Globus pallidus (tissue), 1 donor: ENCODE results near the gene CALML3.
"Not testable (repeated sequence)": the region's sequence is repeated elsewhere in the genome, so short reads cannot be mapped to it uniquely, and the experiment has no call there.

Source experiments
- DNase-seq: peaks from one replicate; pipeline ENCODE4 v3.0.0-alpha.2; 2015; ENCODE audit warnings: low spot score

The CALML3 gene

DNA sequence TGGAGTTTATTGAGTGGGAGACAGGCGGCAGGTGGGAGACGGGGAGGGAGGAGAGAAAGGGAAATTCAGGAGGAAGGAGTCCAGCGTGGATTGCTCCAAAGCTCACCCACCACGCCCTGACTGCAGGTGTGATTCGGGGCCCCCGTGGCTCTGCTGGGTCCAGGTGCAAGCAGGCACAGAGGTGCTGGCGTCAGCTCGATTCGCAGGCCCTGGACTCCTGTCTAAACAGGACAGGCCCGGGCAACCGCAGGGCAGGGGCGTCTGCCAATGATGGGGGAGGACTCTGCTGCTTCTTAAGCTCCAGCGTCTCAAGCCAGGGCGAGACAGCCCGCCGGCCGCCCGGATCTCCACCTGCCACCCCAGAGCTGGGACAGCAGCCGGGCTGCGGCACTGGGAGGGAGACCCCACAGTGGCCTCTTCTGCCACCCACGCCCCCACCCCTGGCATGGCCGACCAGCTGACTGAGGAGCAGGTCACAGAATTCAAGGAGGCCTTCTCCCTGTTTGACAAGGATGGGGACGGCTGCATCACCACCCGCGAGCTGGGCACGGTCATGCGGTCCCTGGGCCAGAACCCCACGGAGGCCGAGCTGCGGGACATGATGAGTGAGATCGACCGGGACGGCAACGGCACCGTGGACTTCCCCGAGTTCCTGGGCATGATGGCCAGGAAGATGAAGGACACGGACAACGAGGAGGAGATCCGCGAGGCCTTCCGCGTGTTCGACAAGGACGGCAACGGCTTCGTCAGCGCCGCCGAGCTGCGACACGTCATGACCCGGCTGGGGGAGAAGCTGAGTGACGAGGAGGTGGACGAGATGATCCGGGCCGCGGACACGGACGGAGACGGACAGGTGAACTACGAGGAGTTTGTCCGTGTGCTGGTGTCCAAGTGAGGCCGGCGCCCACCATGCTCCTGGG lies at the start of gene CALML3:
TSS of gene CALML3 (plus strand) at position 321 of the 920 bp plus-strand sequence. CDS start at position 446, 125 bp downstream.
- no peak for DNase-seq

DNA sequence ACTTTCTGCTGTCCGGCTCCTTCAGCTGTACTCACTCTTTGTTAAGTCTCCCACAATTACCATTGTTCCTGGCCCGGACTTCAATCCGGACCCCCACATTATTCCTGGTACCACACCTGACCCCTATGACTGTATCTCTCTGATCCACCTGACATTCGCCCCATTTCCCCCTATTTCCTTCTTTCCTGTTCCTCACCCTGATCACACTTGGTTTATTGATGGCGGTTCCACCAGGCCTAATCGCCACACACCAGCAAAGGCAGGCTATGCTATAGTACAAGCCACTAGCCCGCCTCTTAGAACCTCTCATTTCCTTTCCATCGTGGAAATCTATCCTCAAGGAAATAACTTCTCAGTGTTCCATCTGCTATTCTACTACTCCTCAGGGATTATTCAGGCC lies 49.7 kb upstream of the CALML3 start:
- not testable (repeated sequence) for DNase-seq

DNA sequence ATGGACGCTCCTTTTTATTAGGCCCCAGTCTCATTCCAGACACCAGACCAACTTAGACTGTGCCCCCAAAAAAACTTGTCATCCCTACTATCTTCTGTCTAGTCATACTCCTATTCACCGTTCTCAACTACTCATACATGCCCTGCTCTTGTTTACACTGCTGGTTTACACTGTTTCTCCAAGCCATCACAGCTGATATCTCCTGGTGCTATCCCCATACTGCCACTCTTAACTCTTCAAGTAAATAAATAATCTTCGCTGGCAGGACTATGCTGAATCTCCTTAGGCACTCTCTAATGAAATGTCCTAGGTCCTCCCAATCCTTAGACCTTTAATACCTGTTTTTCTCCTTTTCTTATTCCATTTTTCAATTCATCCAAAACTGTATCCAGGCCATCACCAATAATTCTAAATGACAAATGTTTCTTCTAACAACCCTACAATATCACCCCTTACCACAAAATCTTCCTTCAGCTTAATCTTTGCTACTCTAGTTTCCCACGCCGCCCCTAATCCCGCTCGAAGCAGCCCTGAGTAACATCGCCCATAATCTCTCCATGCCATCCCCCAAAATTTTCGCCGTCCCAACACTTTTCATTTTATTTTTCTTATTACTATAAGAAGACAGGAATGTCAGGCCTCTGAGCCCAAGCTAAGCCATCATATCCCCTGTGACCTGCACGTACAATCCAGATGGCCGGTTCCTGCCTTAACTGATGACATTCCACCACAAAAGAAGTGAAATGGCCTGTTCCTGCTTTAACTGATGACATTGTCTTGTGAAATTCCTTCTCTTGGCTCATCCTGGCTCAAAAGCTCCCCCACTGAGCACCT lies 48.6 kb upstream of the CALML3 start:
- DNase-seq, result not testable (repeated sequence)

DNA sequence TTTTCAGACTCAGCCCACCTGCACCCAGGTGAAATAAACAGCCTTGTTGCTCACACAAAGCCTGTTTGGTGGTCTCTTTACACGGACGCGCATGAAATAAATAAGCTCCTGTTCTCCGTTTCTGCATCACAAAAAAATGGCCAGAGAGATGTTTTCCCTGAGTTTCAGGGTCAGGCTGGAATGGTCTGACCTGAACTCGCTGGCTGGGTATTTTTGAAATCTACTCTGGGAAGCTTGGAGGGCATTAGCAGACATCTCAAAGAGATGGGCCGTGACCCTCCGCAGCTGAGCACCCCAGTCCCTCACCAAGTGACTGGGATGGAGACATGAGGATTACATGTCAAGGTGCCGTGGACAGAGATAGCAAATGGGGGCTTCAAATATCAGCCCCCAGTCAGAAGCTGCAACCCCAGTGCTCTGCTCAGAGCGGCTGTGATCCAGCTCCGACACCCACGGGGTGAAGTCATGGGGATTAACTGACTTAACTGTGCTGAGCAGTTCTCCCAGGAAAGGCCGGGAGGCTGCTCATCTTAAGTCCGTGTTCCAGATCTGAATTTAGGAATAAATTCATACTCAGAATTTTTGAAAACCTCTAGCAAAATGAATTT lies 47.7 kb upstream of the CALML3 start:
- DNase-seq, result no peak

DNA sequence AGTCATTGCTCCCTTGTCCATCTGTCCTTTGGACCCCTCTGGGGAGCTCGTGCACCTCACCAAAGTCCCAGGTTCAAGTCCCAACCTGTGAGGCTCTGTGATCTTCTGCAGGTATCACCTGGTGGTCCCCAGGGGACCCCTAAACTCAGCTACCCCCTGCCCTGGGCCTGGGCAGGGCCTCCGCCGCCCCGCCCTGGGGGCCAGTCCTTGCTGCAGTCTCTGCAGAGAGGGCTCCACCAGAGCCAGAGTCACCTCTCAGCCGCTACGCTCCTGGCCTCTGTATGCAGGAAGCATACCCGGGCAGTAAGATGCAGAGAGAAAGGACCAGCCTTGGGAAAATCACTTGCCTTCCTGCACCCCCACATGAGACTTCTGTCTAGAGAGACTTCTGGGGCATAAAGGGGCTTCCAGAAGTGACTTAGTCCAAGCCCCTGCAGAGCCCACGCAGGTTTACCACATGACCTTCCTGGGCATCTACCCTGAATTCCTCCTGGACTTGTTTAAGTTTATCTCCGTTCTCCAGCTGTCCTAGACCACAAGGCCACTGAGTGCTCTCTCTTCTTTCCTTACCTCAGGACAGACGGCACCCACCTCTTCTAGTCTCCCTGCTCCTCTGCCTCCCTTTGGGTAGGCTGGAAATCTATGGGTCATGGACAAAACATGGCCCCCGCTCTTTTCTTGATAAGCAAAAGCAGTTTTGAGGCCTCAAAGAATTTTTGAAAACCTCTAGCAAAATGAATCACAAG lies 46.6 kb upstream of the CALML3 start:
- DNase-seq, result no peak

DNA sequence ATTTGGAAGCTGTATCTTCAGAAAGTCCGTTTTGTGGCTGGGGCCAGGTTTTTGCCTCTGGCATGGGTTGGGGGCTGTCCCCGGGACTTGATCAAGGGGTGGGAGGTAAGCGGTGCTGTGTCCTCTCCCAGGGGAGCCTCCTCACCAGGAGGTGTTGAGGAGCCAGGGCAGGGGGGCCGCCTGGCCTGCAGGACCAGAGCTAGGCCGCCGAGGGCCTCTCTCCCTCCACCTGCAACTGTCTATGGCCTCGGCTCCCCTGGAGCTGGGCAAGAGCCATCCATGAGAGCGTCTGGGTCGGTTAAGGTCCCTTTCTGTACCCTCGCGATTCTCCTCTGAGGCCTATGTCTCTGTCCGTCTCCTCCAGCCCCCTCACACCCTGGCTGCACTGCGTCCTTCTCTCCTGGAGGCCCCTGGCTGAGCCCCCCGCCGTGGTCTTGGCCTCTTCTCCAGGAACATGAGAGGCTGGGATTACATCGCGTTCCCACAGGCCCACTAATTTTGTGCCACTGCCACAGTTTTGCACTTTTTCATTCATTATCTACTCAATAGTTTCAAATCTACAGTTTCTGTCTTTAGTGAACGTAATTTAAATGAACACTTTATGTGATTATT lies 46.0 kb upstream of the CALML3 start:
- no peak for DNase-seq

DNA sequence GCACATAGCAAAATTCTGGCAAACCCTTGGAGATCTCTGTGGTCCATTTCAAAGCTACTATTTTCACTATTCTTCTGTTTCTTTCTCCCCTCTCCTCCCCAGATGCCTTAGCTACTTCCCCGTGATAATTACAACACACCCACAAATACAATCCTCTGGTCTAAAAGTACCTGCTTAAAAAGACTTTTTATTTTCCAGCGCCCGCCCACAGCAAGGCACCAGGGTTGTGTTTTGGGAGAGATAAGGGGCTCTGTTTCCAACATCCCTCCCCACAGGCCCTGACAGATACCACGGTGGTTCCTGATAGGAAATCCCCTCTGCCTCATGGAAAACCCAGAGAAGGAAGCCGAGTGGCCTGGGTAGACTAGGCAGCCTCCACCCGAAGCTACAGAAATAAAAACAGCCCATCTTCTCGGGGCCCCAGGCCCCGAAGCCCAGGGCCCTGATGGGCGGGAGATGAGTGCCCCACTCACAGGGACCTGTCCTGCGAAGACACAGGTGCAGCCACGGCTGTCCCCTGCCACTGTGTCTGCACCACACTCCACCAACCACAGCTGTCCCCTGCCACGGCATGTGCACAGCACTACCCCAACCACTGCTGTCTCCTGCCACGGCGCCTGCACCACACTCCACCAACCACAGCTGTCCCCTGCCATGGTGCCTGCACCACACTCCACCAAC lies 45.1 kb upstream of the CALML3 start:
- no peak for DNase-seq

DNA sequence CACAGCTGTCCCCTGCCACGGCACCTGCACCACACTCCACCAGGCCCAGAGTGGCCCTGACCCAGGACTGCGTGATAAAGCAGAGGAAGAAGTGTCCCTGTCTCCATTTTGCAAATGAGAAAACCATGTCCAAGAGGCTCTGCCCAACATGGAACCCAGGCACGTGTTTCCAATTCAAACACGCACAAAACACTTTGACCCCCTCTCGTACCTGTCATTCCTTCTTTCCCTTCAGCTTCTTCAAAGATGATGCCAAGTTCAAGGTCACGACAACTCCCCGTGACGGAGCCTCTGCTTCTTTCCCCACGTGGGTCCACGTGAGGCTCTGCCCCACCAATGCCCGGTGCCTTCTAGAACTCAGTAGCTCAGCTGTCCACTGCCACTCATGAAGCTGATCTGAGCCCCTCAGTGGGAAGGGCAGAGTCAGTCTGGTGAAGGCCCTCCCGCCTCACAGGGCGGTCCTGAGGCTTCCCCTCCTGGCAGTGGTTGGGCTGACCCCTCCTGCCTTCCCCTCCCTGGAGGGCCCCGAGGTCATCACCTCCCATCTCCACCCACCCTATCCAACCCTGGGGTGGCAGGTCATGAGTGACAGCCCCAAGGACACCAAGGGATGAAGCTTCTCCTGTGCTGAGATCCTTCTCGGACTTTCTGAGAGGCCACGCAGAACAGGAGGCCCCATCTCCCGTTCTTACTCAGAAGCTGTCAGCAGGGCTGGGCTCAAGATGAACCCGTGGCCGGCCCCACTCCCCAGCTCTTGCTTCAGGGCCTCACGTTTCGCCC lies 44.4 kb upstream of the CALML3 start:
- DNase-seq, result no peak

DNA sequence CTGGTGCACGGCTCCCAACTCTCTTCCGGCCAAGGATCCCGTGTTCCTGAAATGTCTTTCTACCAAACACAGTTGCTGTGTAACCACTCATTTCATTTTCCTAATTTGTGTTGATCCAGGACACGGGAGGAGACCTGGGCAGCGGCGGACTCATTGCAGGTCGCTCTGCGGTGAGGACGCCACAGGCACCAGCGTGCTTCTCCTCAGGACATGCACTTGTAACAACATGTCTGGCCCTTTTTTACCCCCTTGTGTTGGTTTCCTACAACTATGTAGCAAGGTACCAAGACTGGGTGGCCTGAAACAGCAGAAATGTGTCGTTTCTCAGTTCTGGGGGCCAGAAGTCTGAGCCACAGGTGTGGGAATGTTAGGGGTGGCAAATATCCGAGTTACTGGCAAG lies 43.6 kb upstream of the CALML3 start:
- DNase-seq, result no peak

DNA sequence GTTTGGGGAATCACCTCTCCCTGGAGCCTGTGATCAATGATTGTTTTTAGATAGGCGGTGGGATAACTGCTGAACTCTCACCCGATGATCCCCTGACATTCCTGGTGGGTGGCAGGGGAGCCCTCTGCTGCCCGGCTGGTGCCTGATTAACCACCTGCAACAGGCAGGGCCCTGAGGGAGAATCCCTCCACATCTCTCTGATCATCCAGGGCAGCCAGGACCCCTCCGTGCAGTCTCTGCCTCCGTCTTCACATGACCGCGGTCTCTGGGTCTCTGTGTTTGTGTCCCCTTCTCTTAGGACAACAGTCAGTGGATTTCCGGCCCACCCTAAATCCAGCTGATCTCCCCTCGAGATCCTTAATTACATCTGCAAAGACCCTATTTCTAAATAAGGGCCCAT lies 42.7 kb upstream of the CALML3 start:
- no peak for DNase-seq

DNA sequence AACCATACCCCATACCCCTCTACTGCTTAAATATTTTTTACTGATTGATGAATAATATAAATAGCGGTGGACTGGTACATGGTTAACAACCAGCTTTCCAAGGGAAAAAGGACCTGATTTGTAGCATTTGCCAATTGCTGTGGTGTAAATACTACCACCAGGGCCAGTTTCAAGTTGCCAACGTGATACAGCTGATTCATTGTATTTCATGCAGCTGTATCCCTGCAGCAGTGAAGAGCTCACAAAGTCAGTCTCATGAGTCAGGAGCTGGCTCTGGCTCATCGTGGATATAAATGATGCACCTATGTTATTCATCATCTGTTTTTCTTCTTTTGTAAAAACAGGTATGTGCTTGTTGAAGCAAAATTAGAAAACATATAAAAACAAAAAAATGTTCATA lies 40.6 kb upstream of the CALML3 start:
- DNase-seq, result no peak

DNA sequence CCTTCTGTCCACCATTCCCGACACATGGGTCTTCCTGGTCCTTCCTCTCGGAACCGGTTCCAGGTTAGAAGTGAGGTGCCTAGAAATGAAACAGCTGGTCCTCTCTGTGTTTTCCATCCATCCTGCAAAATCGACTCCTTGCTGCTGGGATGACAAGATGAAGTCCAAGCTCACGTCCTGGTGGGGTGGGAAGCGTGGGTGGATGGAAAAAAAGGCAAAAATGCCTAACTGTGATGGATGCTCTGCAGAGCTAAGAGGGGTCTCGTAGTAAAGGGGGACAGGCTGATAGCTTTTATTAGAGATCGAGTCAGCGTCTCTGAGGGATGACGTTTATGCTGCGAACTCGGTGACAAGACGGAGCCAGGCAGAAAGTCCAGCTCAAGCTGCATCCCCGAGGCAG lies 39.5 kb upstream of the CALML3 start:
- DNase-seq, result no peak

DNA sequence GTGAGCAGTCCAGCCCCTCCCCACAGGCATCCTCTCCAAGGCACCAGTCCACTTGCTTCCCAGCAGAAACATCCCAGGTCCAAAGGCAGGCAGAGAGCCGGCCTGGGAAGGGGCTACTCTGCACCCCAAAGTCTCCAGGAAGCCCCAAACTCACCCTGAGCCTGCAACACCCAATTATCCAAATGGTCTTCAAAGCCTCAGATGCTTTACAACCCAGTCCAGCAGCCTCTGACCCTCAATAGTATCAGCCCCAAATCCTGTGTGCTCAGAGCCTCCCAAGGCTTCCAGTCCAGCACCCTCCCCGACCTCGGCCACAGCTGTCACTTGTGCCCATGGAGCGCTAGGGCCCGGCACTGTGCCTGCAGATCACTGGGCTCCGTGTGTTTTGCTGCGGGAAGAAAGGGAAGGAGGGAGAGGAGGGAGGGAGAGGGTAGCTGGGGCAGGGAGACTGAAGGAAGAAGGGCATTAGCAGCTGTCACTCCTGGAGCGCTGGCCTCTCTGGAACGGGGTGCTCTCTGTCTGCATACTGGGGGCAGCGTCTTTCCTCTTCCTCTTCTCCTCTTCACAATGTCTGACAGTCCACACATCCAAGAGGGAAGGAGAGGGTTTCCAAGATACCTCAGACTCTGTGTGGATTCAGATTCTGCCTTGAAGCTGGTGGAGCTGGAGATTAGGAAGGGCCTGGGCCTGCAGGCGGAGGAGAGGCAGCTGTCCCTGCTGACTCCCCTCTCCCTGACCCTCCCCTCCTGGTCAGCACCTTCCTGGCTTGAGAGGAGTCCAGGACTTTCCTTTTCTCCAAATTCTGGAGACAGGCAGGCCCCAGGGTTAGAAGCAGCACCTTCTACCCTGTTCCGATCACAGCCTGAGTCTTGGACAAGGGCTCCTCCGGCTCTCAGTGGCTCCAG lies 38.6 kb upstream of the CALML3 start:
- no peak for DNase-seq

DNA sequence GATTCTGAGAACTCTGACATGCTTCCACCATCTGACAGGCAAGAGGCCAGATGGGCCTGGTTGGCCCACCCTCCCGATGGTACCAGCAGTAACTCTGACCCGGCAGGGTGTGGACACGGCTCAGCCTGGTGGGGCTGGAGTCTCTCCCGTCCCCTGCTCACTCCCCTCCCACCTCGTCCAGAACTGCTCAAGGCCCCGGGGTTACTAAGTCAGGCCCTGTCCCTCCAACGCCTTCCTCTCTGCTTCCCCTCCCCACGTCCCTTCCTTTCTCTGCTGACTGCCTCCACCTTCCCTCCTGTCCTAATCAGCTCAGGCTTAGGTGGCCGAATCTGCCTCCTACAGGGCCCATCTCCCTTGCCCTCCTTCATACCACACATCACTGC lies 37.9 kb upstream of the CALML3 start:
- DNase-seq, result no peak

DNA sequence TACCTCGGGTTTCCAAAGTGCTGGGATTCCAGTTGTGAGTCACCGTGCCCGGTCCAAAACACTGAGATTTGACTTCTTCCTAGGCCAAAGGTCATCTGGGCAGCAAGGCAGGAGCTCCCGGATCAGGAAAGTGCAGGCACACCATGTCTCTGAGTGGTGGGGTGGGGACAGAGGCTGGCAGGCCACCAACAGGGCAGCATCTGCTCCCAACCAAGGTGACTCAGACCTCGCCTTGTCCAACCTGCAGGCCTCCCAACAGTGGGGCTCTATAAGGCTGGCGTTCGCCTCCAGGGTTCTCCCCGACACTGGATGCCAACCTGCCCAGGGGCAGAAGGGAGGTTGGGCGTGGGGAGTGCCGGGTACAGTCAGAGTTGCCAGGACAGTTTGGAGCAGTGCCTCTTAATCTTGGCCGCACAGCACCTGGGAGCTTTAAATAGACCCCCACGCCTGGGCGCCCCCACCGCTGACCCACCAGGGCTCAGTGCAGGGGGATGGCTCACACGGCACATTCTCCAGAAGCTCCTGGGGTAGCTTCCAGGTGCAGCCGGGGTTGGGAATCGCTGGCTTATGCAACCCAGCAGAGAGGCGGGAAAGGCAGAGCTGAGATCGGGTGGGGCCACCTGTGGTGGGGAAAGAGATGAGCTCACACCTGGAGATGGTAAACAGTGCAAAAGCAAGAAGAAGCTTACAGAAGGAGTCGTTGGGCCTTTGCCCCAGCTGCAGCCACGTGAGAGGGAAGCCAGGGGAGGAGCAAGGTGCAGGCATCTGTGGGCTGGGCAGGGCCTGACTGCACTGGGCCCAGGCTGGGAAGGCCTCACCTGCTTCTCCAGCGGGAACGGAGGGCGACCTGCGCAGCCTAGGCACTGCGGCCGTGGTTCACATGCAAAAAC lies 36.2 kb upstream of the CALML3 start:
- DNase-seq, result no peak

DNA sequence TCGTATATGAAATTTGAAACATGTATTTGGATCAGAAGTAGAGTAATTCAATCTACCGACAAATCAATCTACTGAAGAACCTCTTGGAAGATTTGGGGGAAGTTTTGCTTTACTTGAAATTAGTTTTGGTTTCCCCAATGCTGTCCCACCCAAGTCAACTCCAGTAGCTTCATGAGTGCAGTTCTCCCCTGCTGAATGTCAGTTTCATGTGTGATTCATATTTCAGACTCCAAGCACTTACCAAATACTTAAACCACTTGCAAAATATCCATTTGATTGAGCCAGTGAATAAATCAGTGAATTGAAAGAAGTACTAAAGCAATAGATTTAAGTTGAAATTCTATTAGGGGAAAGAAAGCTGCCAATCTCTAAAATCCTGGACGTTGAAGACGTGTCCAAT lies 34.7 kb upstream of the CALML3 start:
- DNase-seq, result no peak

DNA sequence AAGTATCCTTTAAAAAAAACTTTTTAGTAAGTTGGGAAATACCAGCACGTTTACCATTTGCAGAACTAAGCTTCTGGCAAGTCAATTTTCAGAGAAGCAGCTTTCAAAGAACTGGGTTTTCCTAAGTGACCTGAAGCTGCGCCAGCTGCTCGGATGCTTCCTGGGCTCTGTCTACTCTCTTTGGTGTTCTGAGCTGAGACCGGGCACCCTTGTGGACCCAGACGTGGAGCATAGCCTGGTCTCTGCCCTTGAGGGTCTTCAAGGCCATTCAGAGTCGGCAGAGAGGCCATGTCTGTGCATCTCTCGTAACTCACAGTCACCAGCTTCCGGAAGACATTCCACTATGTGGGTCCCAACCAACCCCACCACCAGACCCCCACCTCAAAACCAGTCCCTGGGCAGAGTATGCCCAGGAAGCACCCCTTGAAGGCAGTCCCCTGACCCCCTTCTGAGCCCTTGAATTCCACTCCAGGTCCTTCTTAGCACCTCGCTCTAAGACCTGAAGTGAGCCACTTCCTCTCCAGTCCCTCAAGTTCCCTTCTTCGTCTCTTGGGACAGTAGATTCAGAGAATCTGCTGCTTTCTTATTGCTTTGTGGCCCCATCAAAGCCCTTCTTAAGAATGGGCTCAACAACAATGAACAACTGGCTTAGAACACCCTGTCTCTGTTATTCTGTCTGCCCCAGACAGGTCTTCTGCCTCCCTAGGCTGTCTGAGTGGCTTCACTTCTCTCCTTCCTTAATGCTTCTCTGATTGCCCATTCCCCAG lies 33.9 kb upstream of the CALML3 start:
- no peak for DNase-seq
